OCI-LY7 (cell line): Measurements from ENCODE around the gene PRDM10. TPM values are rescaled to one million over a fixed set of nuclear protein-coding genes. Genes with fewer than 3 reads are reported as not detected.

ENCODE experiments used
- BruUV-seq: library from RNA; stranded (reverse); fragments of 400-500 nt; replicated peaks from 2 replicates; lab custom pipeline; 2021; lab: Mats Ljungman, UMichigan
- CTCF ChIA-PET: fragments of 300-600 bp; sonication (Branson Sonifier 250); formaldehyde crosslinking; loops from one replicate; lab custom pipeline; 2022; ENCODE audit warnings: antibody characterized with exemption; ENCODE audit not compliant: unreplicated experiment; lab: Charles Lee
- POLR2A ChIA-PET: fragments of 300-600 bp; sonication (Branson Sonifier 250); formaldehyde crosslinking; loops from one replicate; lab custom pipeline; 2022; ENCODE audit warnings: antibody characterized with exemption; lab: Charles Lee
- DNase-seq: peaks from one replicate; pipeline ENCODE4 v3.0.0-alpha.2; 2015; ENCODE audit warnings: low spot score
- H2AFZ ChIP-seq: fragments of 200-600 bp; sonication (generic), shearing (Covaris generic); 2 replicates; pipeline ENCODE4 v1.6.1; 2014; ENCODE audit warnings: mild to moderate bottlenecking, antibody characterized with exemption, low read length, moderate library complexity
- H3K27ac ChIP-seq: fragments of 200-600 bp; sonication (generic); 2 replicates; pipeline ENCODE4 v1.5.1; 2014; ENCODE audit warnings: mixed run types, low read depth, mild to moderate bottlenecking, moderate library complexity, low read length, inconsistent platforms; ENCODE audit not compliant: poor library complexity, severe bottlenecking
- H3K36me3 ChIP-seq: fragments of 200-600 bp; sonication (generic); 2 replicates; pipeline ENCODE4 v1.6.1; 2014; ENCODE audit warnings: mild to moderate bottlenecking, antibody characterized with exemption, low read length, moderate library complexity, mixed read lengths; ENCODE audit not compliant: insufficient read depth
- H3K4me1 ChIP-seq: fragments of 200-600 bp; sonication (generic); 2 replicates; pipeline ENCODE4 v1.5.1; 2014; ENCODE audit warnings: mild to moderate bottlenecking, low read length; ENCODE audit not compliant: insufficient read depth, poor library complexity, severe bottlenecking
- H3K4me2 ChIP-seq: fragments of 200-600 bp; sonication (generic); 2 replicates; pipeline ENCODE4 v1.6.1; 2014; ENCODE audit warnings: mild to moderate bottlenecking, low read length
- H3K4me3 ChIP-seq: fragments of 200-600 bp; sonication (generic); 2 replicates; pipeline ENCODE4 v1.5.1; 2014; ENCODE audit warnings: mild to moderate bottlenecking, low read depth, low read length; ENCODE audit not compliant: poor library complexity, severe bottlenecking
- H3K79me2 ChIP-seq: fragments of 200-600 bp; sonication (generic); 2 replicates; pipeline ENCODE4 v1.6.1; 2016; ENCODE audit warnings: low read depth, mild to moderate bottlenecking, low read length, moderate library complexity, mixed read lengths; ENCODE audit not compliant: insufficient read depth
- H3K9me2 ChIP-seq: fragments of 200-600 bp; sonication (generic); 2 replicates; pipeline ENCODE4 v1.6.1; 2016; ENCODE audit warnings: mild to moderate bottlenecking, low read length, mixed read lengths; ENCODE audit not compliant: insufficient read depth
- H3K9me3 ChIP-seq: fragments of 200-600 bp; sonication (generic); 2 replicates; pipeline ENCODE4 v1.6.1; 2014; ENCODE audit warnings: mild to moderate bottlenecking, mixed run types, low read length, mixed read lengths
- H4K20me1 ChIP-seq: fragments of 200-600 bp; sonication (generic); 2 replicates; pipeline ENCODE4 v1.6.1; 2014; ENCODE audit warnings: mild to moderate bottlenecking, antibody characterized with exemption, low read length, moderate library complexity, mixed read lengths; ENCODE audit not compliant: insufficient read depth
- CTCF ChIP-seq: fragments of 200-600 bp; sonication (generic); conservative IDR thresholded peaks from 2 replicates; pipeline ENCODE4 v1.5.1; 2014; ENCODE audit warnings: mild to moderate bottlenecking, antibody characterized with exemption, low read length, moderate library complexity, mixed read lengths
- EZH2phosphoT487 ChIP-seq: fragments of 200-600 bp; sonication (generic); IDR thresholded peaks from 2 replicates; pipeline ENCODE4 v1.6.1; 2018; ENCODE audit warnings: low read depth, borderline replicate concordance, mild to moderate bottlenecking, mixed run types, antibody characterized with exemption, low read length, moderate library complexity, mixed read lengths
- intact Hi-C: fragments of 100-400 bp; cut with micrococcal nuclease; formaldehyde crosslinking; loops from one replicate; pipeline ENCODE4 v1.10.0; 2022; ENCODE audit not compliant: unreplicated experiment
- total RNA-seq, 2 experiments: library from RNA; depleted of rRNA in 1 of 2; stranded (reverse); fragments of >200 nt in 1 of 2; shearing (Covaris generic) in 1 of 2; gene quantifications; 2 replicates each; pipeline ENCODE4 v1.2.3, GENCODE V29; 2014 to 2022

PRDM10 gene
- total RNA-seq, 2 experiments from 2014 or later: 29.8 to 60.6 TPM

GRCh38 chr11:129998107-129998506 lies 4.5 kb downstream of the PRDM10 start:
- Histone ChIP-seq H3K4me1 (peaks cover 81% of the 10 kb centered on the region), H3K79me2 (peaks cover 33% of the 10 kb centered on the region), H4K20me1 (no peaks in the 10 kb centered on the region), H3K36me3 (peaks cover 6% of the 10 kb centered on the region), H3K27ac (peak overlapping the region; percentile 34), H3K9me2 (no peaks in the 10 kb centered on the region), H3K4me3 (no peak overlapping the region), H2AFZ (no peak overlapping the region), H3K9me3 (no peaks in the 10 kb centered on the region), H3K4me2 (peak overlapping the region; percentile 40)
- BruUV-seq: no TSS peak
- POLR2A ChIA-PET: interaction anchor here (0.8 to 12.4 kb wide), 4 partner anchors 20 to 73 kb away, joined by 4 to 228 read pairs (median 4); no protein-coding TSS in a partner anchor
- no peak for DNase-seq
- TF ChIP-seq EZH2phosphoT487 (no peak), CTCF (no peak)
- intact Hi-C loops: no loop called here
- CTCF ChIA-PET: interaction anchor here (0.6 kb wide), 1 partner anchor 193 kb away, joined by 5 read pairs; no protein-coding TSS in a partner anchor

- ChIA-PET CTCF (interaction anchor here (0.6 kb wide), 1 partner anchor 193 kb away, joined by 5 read pairs; no protein-coding TSS in a partner anchor), POLR2A (interaction anchor here (0.7 to 12.4 kb wide), 7 partner anchors 19 to 74 kb away, joined by 3 to 228 read pairs (median 4); no protein-coding TSS in a partner anchor)
Measured at GRCh38 chr11:129997513-129997912, 5.1 kb downstream of the PRDM10 start.

More at GRCh38 chr11:129997513-129997912, 5.1 kb downstream of the PRDM10 start:
- Histone ChIP-seq H3K79me2 (peaks cover 33% of the 10 kb centered on the region), H3K9me2 (no peaks in the 10 kb centered on the region), H3K36me3 (peaks cover 6% of the 10 kb centered on the region), H2AFZ (no peak overlapping the region), H4K20me1 (no peaks in the 10 kb centered on the region), H3K4me3 (no peak overlapping the region), H3K4me2 (0 out of 2 replicates have a peak overlapping the region, but pooled peaks have one; percentile 2), H3K27ac (no peak overlapping the region), H3K9me3 (no peaks in the 10 kb centered on the region), H3K4me1 (peaks cover 87% of the 10 kb centered on the region)
- DNase-seq: no peak
- BruUV-seq: no TSS peak
- no peak for TF ChIP-seq CTCF
- TF ChIP-seq EZH2phosphoT487: no peak
- intact Hi-C loops: no loop called here
